PC-9 (cell line): Measurements from ENCODE around the gene ITPRIP. TPM values are rescaled to one million over a fixed set of nuclear protein-coding genes. Genes with fewer than 3 reads are reported as not detected.

Experiments used
- BruUV-seq: library from RNA; stranded (reverse); fragments of 400-500 nt; replicated peaks from 2 replicates; lab custom pipeline; 2021; lab: Mats Ljungman, UMichigan
- CTCF ChIA-PET: fragments of 300-600 bp; sonication (Branson Sonifier 250); formaldehyde crosslinking; loops from one replicate; lab custom pipeline; 2022; ENCODE audit warnings: antibody characterized with exemption; lab: Charles Lee
- POLR2A ChIA-PET: fragments of 300-600 bp; sonication (Branson Sonifier 250); formaldehyde crosslinking; loops from one replicate; lab custom pipeline; 2022; ENCODE audit warnings: antibody characterized with exemption; ENCODE audit not compliant: unreplicated experiment; lab: Charles Lee
- DNase-seq, 2 experiments: peaks; one replicate each; pipeline versions ENCODE4 v3.0.0 to v3.0.0-alpha.2; 2015 to 2022; ENCODE audit warnings: mixed read lengths in 1 of 2
- H2AFZ ChIP-seq: fragments of 200-600 bp; sonication (generic); 2 replicates; pipeline ENCODE4 v1.8.1; 2017; ENCODE audit warnings: antibody characterized with exemption
- H3F3A ChIP-seq: fragments of 200-600 bp; sonication (generic); 2 replicates; pipeline ENCODE4 v1.8.1; 2017; ENCODE audit warnings: antibody characterized with exemption, mild to moderate bottlenecking, low read depth; ENCODE audit not compliant: insufficient read depth
- H3K27ac ChIP-seq: fragments of 200-600 bp; sonication (generic); 2 replicates; pipeline ENCODE4 v1.6.1; 2016; ENCODE audit warnings: mixed run types
- H3K27me3 ChIP-seq: fragments of 200-600 bp; sonication (generic); 2 replicates; pipeline ENCODE4 v1.6.1; 2016; ENCODE audit warnings: low read depth, mixed run types; ENCODE audit not compliant: insufficient read depth
- H3K36me3 ChIP-seq: fragments of 200-600 bp; sonication (generic); 2 replicates; pipeline ENCODE4 v1.6.1; 2016; ENCODE audit warnings: low read depth, mixed run types
- H3K4me1 ChIP-seq: fragments of 200-600 bp; sonication (generic); replicated peaks from 2 replicates; pipeline ENCODE4 v1.6.1; 2016; ENCODE audit warnings: mixed run types; ENCODE audit not compliant: insufficient read depth
- H3K4me2 ChIP-seq: fragments of 200-600 bp; sonication (generic); 2 replicates; pipeline ENCODE4 v1.6.1; 2017; ENCODE audit warnings: mixed run types
- H3K4me3 ChIP-seq: fragments of 200-600 bp; sonication (generic); 2 replicates; pipeline ENCODE4 v1.6.1; 2016; ENCODE audit warnings: mixed run types
- H3K79me2 ChIP-seq: fragments of 200-600 bp; sonication (generic); 2 replicates; pipeline ENCODE4 v1.6.1; 2017; ENCODE audit warnings: low read depth, mixed run types
- H3K9me2 ChIP-seq: fragments of 200-600 bp; sonication (generic); 2 replicates; pipeline ENCODE4 v1.8.1; 2017; ENCODE audit warnings: mild to moderate bottlenecking; ENCODE audit not compliant: insufficient read depth
- H3K9me3 ChIP-seq: fragments of 200-600 bp; sonication (generic); 2 replicates; pipeline ENCODE4 v1.8.1; 2016; ENCODE audit warnings: low read depth; ENCODE audit not compliant: insufficient read depth
- H4K20me1 ChIP-seq: fragments of 200-600 bp; sonication (generic); 2 replicates; pipeline ENCODE4 v1.8.1; 2017; ENCODE audit not compliant: insufficient read depth
- EZH2 ChIP-seq: fragments of 200-600 bp; sonication (generic); IDR thresholded peaks from 2 replicates; pipeline ENCODE4 v1.8.0; 2017; ENCODE audit warnings: antibody characterized with exemption, low read depth
- intact Hi-C: fragments of 100-400 bp; cut with micrococcal nuclease; formaldehyde crosslinking; loops from one replicate; pipeline ENCODE4 v1.10.0; 2022; ENCODE audit not compliant: unreplicated experiment
- total RNA-seq: library from RNA; stranded (reverse); gene quantifications from 2 replicates; pipeline ENCODE4 v1.2.3, GENCODE V29; 2021
- TF ChIP-seq, protein P1 (sequence below): fragments of 200-600 bp; sonication (generic); conservative IDR thresholded peaks from 2 replicates; pipeline ENCODE4 v1.6.1; 2017; ENCODE audit warnings: mixed run types, antibody characterized with exemption, mild to moderate bottlenecking, moderate library complexity

Gene ITPRIP
- total RNA-seq, 1 experiment from 2014 or later = 6.7 TPM

GRCh38 chr10:104318326-104318725 lies 19.9 kb downstream of the ITPRIP start:
- intact Hi-C loops = no loop called here
- POLR2A ChIA-PET = no interaction called here
- H3K27ac ChIP-seq = no peak overlapping the region
- TF ChIP-seq, protein P1, sequence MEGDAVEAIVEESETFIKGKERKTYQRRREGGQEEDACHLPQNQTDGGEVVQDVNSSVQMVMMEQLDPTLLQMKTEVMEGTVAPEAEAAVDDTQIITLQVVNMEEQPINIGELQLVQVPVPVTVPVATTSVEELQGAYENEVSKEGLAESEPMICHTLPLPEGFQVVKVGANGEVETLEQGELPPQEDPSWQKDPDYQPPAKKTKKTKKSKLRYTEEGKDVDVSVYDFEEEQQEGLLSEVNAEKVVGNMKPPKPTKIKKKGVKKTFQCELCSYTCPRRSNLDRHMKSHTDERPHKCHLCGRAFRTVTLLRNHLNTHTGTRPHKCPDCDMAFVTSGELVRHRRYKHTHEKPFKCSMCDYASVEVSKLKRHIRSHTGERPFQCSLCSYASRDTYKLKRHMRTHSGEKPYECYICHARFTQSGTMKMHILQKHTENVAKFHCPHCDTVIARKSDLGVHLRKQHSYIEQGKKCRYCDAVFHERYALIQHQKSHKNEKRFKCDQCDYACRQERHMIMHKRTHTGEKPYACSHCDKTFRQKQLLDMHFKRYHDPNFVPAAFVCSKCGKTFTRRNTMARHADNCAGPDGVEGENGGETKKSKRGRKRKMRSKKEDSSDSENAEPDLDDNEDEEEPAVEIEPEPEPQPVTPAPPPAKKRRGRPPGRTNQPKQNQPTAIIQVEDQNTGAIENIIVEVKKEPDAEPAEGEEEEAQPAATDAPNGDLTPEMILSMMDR = no peak
- TF ChIP-seq EZH2 = no peak
- H3K4me2 ChIP-seq = no peak overlapping the region
- peaks cover 6% of the 10 kb centered on the region; the same call in 1 of the 2 replicates for H3K4me1 ChIP-seq
- H3K9me3 ChIP-seq = no peaks in the 10 kb centered on the region
- no peaks in the 10 kb centered on the region for H4K20me1 ChIP-seq
- DNase-seq = no peak
- BruUV-seq = no TSS peak
- CTCF ChIA-PET = no interaction called here
- no peak overlapping the region for H3K4me3 ChIP-seq
- H3K36me3 ChIP-seq = 0 out of 2 replicates have a peak, but pooled peaks cover 3% of the 10 kb centered on the region
- peaks cover 48% of the 10 kb centered on the region for H3K79me2 ChIP-seq
- no peak overlapping the region for H2AFZ ChIP-seq
- H3K27me3 ChIP-seq = no peaks in the 10 kb centered on the region
- no peaks in the 10 kb centered on the region for H3K9me2 ChIP-seq
- no peaks in the 10 kb centered on the region for H3F3A ChIP-seq

- H3K4me1 ChIP-seq = peaks cover 6% of the 10 kb centered on the region; the same call in 1 of the 2 replicates
- H3K36me3 ChIP-seq = 0 out of 2 replicates have a peak, but pooled peaks cover 3% of the 10 kb centered on the region
- H3K9me3 ChIP-seq = no peaks in the 10 kb centered on the region
- no peaks in the 10 kb centered on the region for H3K9me2 ChIP-seq
- ChIA-PET CTCF (no interaction called here), POLR2A (no interaction called here)
- H4K20me1 ChIP-seq = no peaks in the 10 kb centered on the region
- BruUV-seq = no TSS peak
- no peak for TF ChIP-seq EZH2
- TF ChIP-seq, protein P1 = no peak
- DNase-seq = no peak
- no peak overlapping the region for H3K4me2 ChIP-seq
- H3F3A ChIP-seq = no peaks in the 10 kb centered on the region
- no peak overlapping the region for H2AFZ ChIP-seq
- no peak overlapping the region for H3K4me3 ChIP-seq
- no peak overlapping the region for H3K27ac ChIP-seq
- intact Hi-C loops = no loop called here
- peaks cover 43% of the 10 kb centered on the region for H3K79me2 ChIP-seq
- no peaks in the 10 kb centered on the region for H3K27me3 ChIP-seq
Measured at GRCh38 chr10:104317726-104318299, 20.5 kb downstream of the ITPRIP start.

DNA sequence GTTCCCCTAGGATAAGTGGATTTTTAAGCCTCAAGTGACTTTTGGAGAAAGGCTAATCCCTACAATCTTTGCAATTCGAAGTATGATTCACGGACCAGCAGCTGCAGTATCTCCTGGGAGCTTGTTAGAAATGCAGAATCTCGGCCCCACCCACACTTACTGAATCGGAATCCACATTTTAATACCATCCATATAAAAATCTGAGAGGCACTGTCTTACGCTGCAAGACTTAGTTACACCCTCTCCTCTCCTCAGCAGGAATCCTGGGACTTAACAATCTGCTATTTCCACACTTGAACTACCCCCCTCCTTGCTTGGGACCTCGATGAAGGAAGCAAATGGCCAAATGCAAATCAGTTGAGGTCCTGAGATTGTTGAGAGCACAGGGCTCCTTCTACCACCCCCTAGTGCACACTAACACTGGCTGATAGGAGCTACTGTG lies 21.0 kb downstream of the ITPRIP start:
- ChIA-PET CTCF (no interaction called here), POLR2A (no interaction called here)
- Histone ChIP-seq H3K79me2 (peaks cover 37% of the 10 kb centered on the region), H3K9me3 (no peaks in the 10 kb centered on the region), H3K27ac (no peak overlapping the region), H3K4me1 (peaks cover 6% of the 10 kb centered on the region; the same call in 1 of the 2 replicates), H4K20me1 (no peaks in the 10 kb centered on the region), H2AFZ (no peak overlapping the region), H3K9me2 (no peaks in the 10 kb centered on the region), H3K36me3 (0 out of 2 replicates have a peak, but pooled peaks cover 3% of the 10 kb centered on the region), H3K4me3 (no peak overlapping the region), H3K27me3 (no peaks in the 10 kb centered on the region), H3F3A (no peaks in the 10 kb centered on the region), H3K4me2 (no peak overlapping the region)
- BruUV-seq = no TSS peak
- TF ChIP-seq, protein P1 = no peak
- no peak for TF ChIP-seq EZH2
- intact Hi-C loops = no loop called here
- no peak for DNase-seq
